IgD-negative memory B cell (primary cell): ENCODE results near the gene MAP3K14. TPM values are rescaled to one million over a fixed set of nuclear protein-coding genes. Genes with fewer than 3 reads are reported as not detected.

ENCODE experiments used
- H3K27ac Mint-ChIP-seq, 3 donors: one replicate each; pipeline ENCODE4 v1.8.0; 2020 to 2022; ENCODE audit warnings: mild to moderate bottlenecking in 3 of 3, mixed read lengths in 3 of 3, moderate library complexity in 1 of 3
- H3K27me3 Mint-ChIP-seq: one replicate; pipeline ENCODE4 v1.8.0; 2021; ENCODE audit warnings: mixed read lengths
- H3K36me3 Mint-ChIP-seq: one replicate; pipeline ENCODE4 v1.8.0; 2020; ENCODE audit warnings: mild to moderate bottlenecking, mixed read lengths
- H3K4me1 Mint-ChIP-seq, 3 donors: one replicate each; pipeline ENCODE4 v1.8.0; 2020 to 2022; ENCODE audit warnings: mixed read lengths in 3 of 3, mild to moderate bottlenecking in 1 of 3
- H3K4me3 Mint-ChIP-seq, 4 donors: one replicate each; pipeline ENCODE4 v1.8.0; 2020 to 2022; ENCODE audit warnings: mild to moderate bottlenecking in 4 of 4, mixed read lengths in 4 of 4, moderate library complexity in 3 of 4
- H3K9me3 Mint-ChIP-seq, 3 donors: one replicate each; pipeline ENCODE4 v1.8.0; 2020 to 2021; ENCODE audit warnings: mixed read lengths in 3 of 3, mild to moderate bottlenecking in 1 of 3
- polyA plus RNA-seq: library from polyadenylated mRNA; unstranded; fragments of 300-500 nt; fragmentation: Illumina TruSeq; gene quantifications from one replicate; pipeline ENCODE4 v1.2.3, GENCODE V29; 2021

Gene MAP3K14
- polyA plus RNA-seq, 1 donor from 2014 or later = 31.5 TPM

DNA sequence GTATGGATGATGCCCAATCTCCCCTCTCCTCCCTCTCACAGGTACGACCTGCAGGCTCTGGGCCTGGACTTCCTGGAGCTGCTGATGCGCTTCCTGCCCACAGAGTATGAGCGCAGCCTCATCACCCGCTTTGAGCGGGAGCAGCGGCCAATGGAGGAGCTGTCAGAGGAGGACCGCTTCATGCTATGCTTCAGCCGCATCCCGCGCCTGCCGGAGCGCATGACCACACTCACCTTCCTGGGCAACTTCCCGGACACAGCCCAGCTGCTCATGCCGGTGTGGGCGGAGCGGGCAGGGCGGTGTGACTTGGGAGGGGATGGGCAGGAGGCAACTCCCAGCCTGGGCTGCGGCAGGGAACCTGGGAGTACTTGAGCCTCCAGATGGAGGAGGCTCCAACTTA is 73.1 kb downstream of the MAP3K14 start:
- Mint-ChIP-seq H3K4me3 (no peak overlapping the region), H3K9me3 (no peaks in the 10 kb centered on the region), H3K27ac (no peak overlapping the region), H3K36me3 (no peaks in the 10 kb centered on the region), H3K27me3 (no peaks in the 10 kb centered on the region), H3K4me1 (peaks cover 5 to 8% (median 8%) of the 10 kb centered on the region in 3 donors)

DNA sequence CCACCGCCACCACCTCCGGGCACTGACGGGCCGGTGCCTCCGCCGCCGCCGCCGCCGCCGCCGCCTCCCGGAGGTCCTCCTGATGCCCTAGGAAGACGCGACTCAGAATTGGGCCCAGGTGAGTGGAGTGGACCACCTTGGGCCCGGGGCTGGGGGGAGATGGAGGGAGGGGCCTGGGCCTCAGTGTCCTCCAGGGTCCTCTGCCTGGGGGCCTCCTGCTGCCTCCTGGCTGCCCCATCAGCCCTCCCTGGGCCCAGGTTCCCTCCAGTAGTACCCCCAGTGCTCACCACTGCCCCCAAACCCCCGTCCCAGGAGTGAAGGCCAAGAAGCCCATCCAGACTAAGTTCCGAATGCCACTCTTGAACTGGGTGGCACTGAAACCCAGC is 74.8 kb downstream of the MAP3K14 start:
- Mint-ChIP-seq H3K36me3 (peaks cover 3% of the 10 kb centered on the region), H3K27me3 (no peaks in the 10 kb centered on the region), H3K4me1 (peaks cover 0 to 6% (median 5%) of the 10 kb centered on the region in 3 donors), H3K4me3 (no peak overlapping the region), H3K27ac (peak overlapping the region in 1 of 3 donors; percentile 93), H3K9me3 (no peaks in the 10 kb centered on the region)

DNA sequence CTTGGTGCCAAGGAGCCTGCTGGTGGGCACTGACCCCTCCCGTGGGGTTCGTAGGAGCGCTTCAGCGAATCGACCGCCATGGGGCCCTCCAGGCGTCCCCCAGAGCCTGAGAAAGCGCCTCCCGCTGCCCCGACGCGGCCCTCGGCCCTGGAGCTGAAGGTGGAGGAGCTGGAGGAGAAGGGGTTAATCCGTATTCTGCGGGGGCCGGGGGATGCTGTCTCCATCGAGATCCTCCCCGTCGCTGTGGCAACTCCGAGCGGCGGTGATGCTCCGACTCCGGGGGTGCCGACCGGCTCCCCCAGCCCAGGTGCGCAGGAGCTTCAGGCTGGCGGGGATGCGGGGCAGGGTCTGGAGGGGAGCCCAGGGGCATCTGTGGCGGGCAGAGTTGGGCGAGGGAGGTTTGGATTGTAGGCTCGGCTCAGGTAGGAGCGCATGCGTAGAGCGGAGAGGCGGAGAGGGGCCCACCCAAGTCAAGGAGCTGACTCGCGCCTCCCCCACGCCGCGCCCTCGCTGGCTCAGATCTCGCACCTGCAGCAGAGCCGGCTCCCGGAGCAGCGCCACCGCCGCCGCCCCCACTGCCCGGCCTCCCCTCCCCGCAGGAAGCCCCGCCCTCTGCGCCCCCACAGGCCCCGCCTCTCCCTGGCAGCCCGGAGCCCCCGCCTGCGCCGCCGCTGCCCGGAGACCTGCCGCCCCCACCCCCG is 75.3 kb downstream of the MAP3K14 start:
- Mint-ChIP-seq H3K36me3 (peaks cover 3% of the 10 kb centered on the region), H3K4me1 (peaks cover 0 to 3% (median 2%) of the 10 kb centered on the region in 3 donors), H3K4me3 (no peak overlapping the region), H3K27me3 (no peaks in the 10 kb centered on the region), H3K27ac (peak overlapping the region in 1 of 3 donors; percentile 51), H3K9me3 (no peaks in the 10 kb centered on the region)

DNA sequence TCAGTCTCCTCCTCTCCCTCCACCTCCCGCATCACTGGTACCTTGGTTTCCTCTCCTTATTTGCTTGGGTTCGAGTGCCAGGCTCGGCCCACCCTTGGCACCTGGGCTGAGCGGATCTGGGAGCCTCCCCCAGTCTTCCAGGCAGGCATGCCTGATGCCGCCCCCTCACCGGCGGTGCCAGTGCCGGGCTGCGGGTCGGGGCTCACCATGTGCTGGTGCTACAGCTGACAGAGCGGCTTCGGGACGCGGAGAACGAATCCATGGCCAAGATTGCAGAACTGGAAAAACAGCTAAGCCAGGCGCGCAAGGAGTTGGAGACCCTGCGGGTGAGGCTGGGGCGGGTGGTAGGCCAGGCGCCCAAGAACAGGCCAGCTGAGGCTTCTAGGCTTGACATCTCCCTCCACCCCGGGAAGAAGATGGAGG is 75.9 kb downstream of the MAP3K14 start:
- Mint-ChIP-seq H3K9me3 (no peaks in the 10 kb centered on the region), H3K27ac (peak overlapping the region in 1 of 3 donors; percentile 51), H3K27me3 (no peaks in the 10 kb centered on the region), H3K36me3 (peaks cover 3% of the 10 kb centered on the region), H3K4me3 (peak overlapping the region in 1 of 4 donors; percentile 39), H3K4me1 (peaks cover 0 to 3% (median 0%) of the 10 kb centered on the region in 3 donors)

DNA sequence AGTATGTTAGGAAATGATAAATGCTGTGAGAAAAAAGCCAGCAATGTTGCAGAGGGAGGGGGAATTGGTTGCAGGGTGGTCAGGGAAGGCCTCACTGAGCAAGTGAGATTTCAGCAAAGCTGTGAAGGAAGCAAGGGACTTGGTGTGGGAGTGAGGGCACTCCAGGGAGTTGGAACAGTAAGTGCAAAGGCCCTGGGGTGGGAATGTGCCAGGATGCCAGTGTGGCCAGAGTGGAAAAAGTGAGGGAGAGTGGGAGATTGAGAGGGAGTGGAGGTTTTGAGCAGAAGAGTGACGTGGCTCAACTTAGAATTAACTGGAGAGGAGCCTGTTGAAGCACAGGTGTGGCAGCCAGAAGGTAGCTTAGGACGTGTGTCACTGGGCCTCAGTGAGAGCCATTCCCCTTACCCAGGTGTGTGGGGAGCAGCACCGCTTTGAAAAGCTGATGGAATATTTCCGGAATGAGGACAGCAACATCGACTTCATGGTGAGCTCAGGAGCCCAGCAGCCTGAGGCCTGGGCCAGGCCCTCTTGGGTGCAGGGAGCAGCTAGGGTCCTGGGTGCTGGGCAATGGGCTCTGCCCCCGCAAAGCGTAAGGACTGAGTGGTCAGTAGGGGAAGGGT is 78.6 kb downstream of the MAP3K14 start:
- H3K36me3 Mint-ChIP-seq = peaks cover 3% of the 10 kb centered on the region
- no peaks in the 10 kb centered on the region for H3K27me3 Mint-ChIP-seq
- peaks cover 5 to 20% (median 18%) of the 10 kb centered on the region in 3 donors for H3K4me1 Mint-ChIP-seq
- no peak overlapping the region for H3K4me3 Mint-ChIP-seq
- peak overlapping the region; percentile 24 to 79 (median 65) for H3K27ac Mint-ChIP-seq
- H3K9me3 Mint-ChIP-seq = no peaks in the 10 kb centered on the region

DNA sequence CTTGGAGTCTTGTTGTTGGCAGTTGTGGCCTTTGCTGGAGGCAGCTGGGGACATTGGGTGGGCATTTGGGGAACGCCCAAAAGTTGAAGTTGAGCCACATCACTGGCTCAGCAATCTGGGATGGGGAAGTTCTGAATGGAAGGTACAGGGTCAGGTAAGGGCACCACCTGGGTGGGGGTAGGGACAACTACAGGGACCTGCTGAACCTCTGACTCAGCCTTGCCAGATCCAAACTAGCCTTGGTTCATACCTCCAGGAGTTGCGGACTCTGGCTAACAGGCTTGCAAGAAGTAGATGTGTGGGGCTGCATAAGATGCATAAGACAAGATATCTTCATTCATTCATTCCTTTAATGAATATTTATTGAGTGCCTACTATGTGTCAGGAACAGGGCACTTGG is 79.1 kb downstream of the MAP3K14 start:
- peaks cover 7 to 20% (median 20%) of the 10 kb centered on the region in 3 donors for H3K4me1 Mint-ChIP-seq
- no peaks in the 10 kb centered on the region for H3K9me3 Mint-ChIP-seq
- peaks cover 3% of the 10 kb centered on the region for H3K36me3 Mint-ChIP-seq
- H3K4me3 Mint-ChIP-seq = no peak overlapping the region
- H3K27me3 Mint-ChIP-seq = no peaks in the 10 kb centered on the region
- H3K27ac Mint-ChIP-seq = peak overlapping the region; percentile 24 to 79 (median 46)

DNA sequence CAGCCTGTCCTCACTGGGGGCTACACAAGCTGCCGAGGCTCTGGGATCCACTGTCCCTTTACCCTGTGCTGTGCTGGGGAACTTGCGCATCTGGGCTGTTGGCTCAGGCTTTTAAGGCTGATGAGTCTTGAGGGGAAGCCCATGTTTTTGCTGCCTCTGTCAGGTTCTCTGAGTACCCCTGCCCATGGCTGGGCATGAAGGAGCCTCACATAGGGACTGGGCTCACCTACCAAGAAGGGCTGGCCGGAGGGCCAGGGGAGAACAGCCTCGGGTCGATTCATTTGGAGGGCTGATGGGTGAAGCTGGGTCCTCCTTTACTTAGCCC is 80.6 kb downstream of the MAP3K14 start:
- H3K4me1 Mint-ChIP-seq = peaks cover 10 to 31% (median 27%) of the 10 kb centered on the region in 3 donors
- H3K9me3 Mint-ChIP-seq = no peaks in the 10 kb centered on the region
- no peaks in the 10 kb centered on the region for H3K27me3 Mint-ChIP-seq
- peak overlapping the region in 1 of 3 donors; percentile 81 for H3K27ac Mint-ChIP-seq
- H3K36me3 Mint-ChIP-seq = peaks cover 3% of the 10 kb centered on the region
- H3K4me3 Mint-ChIP-seq = no peak overlapping the region

DNA sequence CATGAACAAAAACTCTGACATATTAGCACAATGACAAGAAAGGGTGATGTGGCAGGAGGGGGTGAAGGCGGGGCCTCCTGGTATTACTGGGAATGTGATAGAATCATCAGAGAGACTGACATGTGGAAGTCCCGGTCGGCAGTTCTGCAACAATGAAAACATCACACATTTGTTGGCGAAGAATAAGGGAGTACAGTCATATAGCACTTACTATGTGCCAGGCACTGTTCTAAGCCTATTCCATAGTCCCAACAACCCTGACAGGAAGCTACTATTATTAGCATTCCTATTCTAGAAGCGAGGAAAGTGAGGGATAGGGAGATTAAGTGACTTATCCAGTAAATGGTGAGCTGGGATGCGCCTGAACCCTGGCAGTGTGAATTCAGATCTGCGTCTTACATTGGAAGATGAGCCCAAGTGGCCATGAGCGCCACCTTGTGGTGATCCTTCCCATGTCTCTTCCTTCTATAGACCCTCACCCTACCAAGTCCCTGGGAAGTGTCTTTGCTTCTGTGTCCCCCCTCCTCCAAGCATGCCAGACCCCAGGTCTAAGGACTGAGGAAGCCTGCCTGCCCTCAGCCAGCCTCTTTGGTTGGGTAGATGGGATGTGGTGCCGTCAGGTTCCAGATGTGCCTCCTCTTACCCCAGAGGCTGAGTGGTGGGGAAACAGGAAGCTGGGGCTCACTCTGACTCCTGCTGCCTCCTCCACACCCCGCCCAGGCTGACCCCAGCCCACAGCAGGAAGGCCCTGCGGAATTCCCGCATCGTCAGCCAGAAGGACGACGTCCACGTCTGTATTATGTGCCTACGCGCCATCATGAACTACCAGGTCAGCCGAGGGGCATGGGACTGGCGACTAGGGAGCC is 81.2 kb downstream of the MAP3K14 start:
- Mint-ChIP-seq H3K27ac (peak overlapping the region; percentile 64 to 91 (median 88)), H3K4me3 (peak overlapping the region in 2 of 4 donors; percentile 40 to 80), H3K4me1 (peaks cover 10 to 31% (median 27%) of the 10 kb centered on the region in 3 donors), H3K9me3 (no peaks in the 10 kb centered on the region), H3K27me3 (no peaks in the 10 kb centered on the region), H3K36me3 (peaks cover 3% of the 10 kb centered on the region)

DNA sequence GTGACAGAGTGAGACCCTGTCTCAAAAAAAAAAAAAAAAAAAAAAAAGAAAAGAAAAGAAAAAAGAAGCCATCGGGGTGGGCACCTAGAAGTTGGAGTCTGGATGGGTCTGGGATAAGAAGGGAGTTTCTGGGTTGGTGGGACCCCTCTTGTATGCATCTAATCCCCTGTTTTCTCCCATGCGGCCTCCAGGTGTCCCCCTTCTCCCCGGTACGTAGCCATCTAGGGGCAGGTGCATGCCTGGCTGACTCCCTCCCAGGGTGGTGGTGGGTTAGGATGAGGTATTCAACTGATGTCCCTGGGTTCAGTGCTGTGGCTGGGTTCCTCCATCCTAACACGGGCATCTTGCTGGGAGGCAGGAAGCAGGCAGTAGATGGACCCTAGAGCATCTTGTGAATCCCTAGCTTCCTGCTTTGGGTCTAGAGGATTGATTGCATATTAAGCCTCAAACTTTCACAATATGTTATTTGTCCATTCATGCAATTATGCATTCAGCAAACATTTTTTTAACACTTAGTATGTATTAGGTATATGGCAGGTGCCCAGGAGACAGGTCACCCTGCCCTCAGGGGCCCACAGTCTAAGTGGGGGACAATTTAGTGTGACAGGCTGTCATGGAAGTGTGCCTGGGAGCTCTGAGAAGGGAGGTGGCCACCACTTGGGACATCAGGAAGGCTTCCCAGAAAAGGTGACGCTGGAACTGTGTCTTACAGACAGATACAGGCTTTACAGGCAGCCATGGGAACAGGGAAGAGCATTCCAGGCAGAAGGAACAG is 82.0 kb downstream of the MAP3K14 start:
- peaks cover 3% of the 10 kb centered on the region for H3K36me3 Mint-ChIP-seq
- peak overlapping the region in 2 of 4 donors; percentile 40 to 47 for H3K4me3 Mint-ChIP-seq
- H3K9me3 Mint-ChIP-seq = no peaks in the 10 kb centered on the region
- H3K27ac Mint-ChIP-seq = peak overlapping the region; percentile 64 to 91 (median 80)
- H3K27me3 Mint-ChIP-seq = no peaks in the 10 kb centered on the region
- H3K4me1 Mint-ChIP-seq = peaks cover 10 to 38% (median 33%) of the 10 kb centered on the region in 3 donors

DNA sequence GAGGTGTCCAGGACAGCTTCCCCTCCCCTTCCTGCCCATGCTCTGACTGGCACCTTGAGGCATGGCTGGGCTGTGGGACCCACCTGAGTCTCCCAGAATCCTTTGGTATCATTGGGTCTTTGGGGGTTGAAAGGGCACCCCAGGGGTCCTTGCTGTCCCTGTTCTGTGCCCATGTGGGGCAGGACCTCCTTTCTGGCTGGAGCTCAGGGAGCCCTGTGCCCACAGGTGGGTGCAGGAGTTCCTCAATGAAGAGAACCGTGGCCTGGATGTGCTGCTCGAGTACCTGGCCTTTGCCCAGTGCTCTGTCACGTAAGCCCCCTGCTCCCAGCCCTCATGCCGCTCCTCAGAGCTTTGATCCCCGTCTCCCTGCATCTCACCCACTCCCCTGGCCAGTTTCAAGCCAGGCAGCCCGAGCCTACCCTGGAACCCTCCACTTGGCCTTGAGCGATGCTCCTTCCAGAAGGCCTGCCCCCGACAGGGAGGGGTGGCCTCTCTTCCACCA is 83.3 kb downstream of the MAP3K14 start:
- Mint-ChIP-seq H3K27me3 (no peaks in the 10 kb centered on the region), H3K4me3 (peak overlapping the region in 1 of 4 donors; percentile 40), H3K9me3 (no peaks in the 10 kb centered on the region), H3K4me1 (peaks cover 21 to 48% (median 41%) of the 10 kb centered on the region in 3 donors), H3K27ac (peak overlapping the region in 2 of 3 donors; percentile 10 to 49), H3K36me3 (peaks cover 6% of the 10 kb centered on the region)

DNA sequence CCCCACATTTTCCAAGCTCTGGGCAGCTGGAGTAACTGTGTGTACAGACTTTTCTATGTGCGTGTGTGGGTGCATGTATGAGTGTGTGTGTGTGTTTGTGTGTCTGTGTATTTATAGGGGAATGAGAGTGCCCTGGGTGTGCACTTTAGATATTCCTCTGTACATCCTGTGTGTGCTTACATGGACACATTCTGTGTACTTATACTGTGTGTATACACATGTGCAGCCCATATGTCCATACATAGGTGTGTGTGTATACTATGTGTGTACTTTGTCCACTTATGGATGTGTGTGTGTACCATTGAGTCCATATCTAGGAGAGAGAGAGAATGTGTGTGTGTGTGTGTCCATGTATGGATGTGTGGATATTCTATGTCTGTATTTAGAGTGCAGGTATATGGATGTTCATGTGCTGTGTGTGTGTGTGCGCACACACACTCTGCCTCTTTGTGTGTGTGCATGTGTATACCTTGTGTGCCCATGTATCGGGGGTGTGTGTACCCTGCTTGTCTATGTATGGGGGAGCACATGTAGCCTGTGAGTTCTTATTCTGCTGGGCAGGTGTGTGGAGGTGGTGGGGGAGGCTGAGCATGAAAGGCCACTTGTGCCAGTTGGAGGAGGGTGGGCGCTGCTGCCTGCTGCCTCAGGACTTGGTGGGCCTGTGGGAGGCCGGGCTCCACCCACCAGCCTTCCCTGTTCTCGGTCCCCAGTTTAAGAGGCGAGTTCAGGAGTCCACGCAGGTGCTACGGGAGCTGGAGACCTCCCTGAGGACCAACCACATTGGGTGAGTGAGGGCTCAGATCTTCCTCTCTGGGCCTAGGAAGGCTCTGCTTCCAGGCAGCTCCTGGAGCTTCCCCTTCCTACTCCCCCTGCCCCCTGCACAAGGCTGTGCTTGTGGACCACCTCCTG is 84.1 kb downstream of the MAP3K14 start:
- peaks cover 3% of the 10 kb centered on the region for H3K36me3 Mint-ChIP-seq
- no peaks in the 10 kb centered on the region for H3K27me3 Mint-ChIP-seq
- H3K4me3 Mint-ChIP-seq = peak overlapping the region in 1 of 4 donors; percentile 48
- peak overlapping the region; percentile 49 to 100 (median 99) for H3K27ac Mint-ChIP-seq
- H3K4me1 Mint-ChIP-seq = peaks cover 21 to 53% (median 41%) of the 10 kb centered on the region in 3 donors
- H3K9me3 Mint-ChIP-seq = no peaks in the 10 kb centered on the region

DNA sequence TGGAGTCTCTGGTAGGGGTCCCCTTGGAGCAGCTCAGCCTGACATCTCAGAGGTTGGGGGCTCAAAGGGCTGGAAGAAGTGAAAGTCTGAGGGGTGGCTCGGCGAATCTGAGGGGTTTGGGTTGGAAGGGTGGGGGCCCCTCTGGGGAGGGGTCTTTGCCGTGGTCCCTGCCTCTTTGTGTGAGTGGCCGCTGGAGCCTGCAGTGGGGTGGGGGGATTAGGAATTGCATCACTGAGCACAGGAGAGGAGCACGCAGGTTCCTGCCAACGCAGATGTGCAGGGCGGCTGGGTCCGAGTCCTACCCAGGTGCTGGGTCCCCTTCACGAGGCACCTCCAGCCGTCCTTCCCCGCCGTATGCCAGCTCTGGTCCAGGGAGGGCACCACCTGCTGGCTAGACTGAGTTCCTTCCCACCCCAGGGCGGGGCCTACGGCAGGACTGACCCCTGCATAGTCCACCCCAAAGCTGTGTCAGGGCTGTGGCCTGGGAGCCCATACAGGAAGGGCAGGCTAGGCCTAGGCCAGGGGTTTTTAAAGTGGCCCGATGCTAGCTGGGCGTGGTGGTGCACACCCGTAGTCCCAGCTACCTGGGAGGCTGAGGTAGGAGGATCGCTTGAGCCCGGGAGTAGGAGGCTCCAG is 85.2 kb downstream of the MAP3K14 start:
- Mint-ChIP-seq H3K9me3 (no peaks in the 10 kb centered on the region), H3K27me3 (no peaks in the 10 kb centered on the region), H3K27ac (peak overlapping the region; percentile 73 to 100 (median 99)), H3K4me3 (peak overlapping the region in 2 of 4 donors; percentile 9 to 48), H3K36me3 (peaks cover 3% of the 10 kb centered on the region), H3K4me1 (peaks cover 31 to 62% (median 52%) of the 10 kb centered on the region in 3 donors)
